ENCODE data around the gene TRIP12.

The TRIP12 gene

DNA sequence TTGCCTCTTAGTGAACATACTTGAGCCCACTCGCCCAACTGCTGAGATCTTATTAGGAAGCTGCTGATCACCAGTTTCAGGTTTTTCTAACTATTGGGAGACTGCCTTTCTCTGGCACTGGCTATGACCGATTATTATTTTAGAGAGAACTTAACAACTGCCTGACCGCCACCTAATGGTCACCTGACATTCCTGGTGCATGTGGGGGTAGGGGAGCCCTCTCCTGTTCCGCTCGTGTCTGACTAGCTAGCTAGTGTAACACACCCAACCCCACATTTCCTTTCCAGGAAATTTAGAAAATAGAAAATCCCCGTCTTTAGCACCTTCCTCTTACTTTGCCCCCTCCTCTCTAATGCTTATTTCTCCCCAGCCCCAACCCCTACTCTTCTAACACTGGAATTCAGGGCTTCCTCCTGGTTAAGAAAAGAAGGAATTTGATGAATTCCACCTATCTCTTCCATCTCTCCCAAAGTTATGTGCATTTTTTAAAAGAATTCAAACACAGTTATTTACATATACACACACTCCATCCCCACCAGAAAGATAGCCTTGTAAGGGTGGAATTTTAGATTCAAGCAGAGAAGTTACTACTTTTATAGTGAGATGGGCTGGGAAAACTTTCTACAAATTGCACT is 188.1 kb downstream of the TRIP12 start:
- POLR2A ChIA-PET = no interaction called here
- no peak for DNase-seq (ENCODE audit: extremely low spot score)
- TF ChIP-seq, protein P1, sequence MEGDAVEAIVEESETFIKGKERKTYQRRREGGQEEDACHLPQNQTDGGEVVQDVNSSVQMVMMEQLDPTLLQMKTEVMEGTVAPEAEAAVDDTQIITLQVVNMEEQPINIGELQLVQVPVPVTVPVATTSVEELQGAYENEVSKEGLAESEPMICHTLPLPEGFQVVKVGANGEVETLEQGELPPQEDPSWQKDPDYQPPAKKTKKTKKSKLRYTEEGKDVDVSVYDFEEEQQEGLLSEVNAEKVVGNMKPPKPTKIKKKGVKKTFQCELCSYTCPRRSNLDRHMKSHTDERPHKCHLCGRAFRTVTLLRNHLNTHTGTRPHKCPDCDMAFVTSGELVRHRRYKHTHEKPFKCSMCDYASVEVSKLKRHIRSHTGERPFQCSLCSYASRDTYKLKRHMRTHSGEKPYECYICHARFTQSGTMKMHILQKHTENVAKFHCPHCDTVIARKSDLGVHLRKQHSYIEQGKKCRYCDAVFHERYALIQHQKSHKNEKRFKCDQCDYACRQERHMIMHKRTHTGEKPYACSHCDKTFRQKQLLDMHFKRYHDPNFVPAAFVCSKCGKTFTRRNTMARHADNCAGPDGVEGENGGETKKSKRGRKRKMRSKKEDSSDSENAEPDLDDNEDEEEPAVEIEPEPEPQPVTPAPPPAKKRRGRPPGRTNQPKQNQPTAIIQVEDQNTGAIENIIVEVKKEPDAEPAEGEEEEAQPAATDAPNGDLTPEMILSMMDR (IDR thresholded peaks at IDR 0.05; ENCODE audit: control extremely low read depth, extremely low read depth, low read depth, missing control alignments) = no peak
- CTCF ChIA-PET = no interaction called here

DNA sequence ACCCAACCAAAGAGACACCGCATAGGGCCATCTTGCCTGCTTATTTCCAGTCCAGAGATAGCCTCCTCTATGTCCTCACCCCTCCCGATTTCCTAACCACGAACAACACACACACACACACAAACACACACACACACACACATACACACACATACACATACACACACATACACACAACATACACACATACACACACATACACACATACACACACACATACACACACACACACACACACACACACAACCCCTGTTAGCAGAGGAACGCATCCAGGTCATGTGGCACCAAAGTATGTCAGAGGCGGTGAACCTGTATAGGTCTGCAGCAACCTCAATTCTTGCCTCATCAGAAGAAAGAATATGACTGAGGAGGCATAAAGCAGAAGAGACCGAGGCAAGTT is 188.9 kb downstream of the TRIP12 start:
- CTCF ChIA-PET = no interaction called here
- no peak for DNase-seq (ENCODE audit: extremely low spot score)
- POLR2A ChIA-PET = no interaction called here
- TF ChIP-seq, protein P1 (IDR thresholded peaks at IDR 0.05; ENCODE audit: control extremely low read depth, extremely low read depth, low read depth, missing control alignments) = no peak

DNA sequence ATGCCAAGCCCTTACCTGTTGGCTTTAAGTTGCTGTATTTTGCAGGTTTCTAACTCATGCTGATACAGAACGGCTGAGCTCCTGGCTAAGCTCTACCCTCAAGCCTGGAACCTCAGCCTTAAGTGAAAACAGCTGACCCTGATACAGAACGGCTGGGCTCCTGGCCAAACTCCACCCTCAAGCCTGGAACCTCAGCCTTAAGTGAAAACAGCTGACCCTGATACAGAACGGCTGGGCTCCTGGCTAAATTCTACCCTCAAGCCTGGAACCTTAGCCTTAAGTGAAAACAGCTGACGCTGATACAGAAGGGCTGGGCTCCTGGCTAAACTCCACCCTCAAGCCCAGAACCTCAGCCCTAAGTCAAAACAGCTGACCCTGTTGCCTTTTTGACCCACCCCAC is 189.9 kb downstream of the TRIP12 start:
- ChIA-PET POLR2A (no interaction called here), CTCF (interaction anchor here (0.8 kb wide), 1 partner anchor 14 kb away, joined by 3 read pairs; no protein-coding TSS in a partner anchor)
- TF ChIP-seq, protein P1 (IDR thresholded peaks at IDR 0.05; ENCODE audit: control extremely low read depth, extremely low read depth, low read depth, missing control alignments) = no peak
- DNase-seq (ENCODE audit: extremely low spot score) = no peak

DNA sequence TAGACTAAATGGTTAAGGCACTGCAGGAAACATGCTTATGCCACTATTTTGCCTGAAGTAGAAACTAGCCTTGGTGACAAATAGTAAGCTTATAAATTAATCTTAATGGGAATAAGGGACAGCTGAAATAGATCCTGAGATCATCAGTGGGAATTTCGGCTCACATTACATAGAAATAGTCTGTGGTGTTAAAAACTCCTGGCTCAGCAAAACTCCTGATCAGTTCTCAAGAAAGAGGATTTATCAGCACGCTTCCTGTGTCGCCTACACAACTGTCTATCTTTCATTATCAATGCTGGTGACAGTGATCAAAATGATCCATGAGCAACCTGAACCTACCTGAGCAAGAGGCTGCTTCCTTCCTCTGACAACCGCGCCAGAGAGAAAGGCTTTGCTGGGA is 190.4 kb downstream of the TRIP12 start:
- no peak for DNase-seq (ENCODE audit: extremely low spot score)
- POLR2A ChIA-PET = no interaction called here
- TF ChIP-seq, protein P1 (IDR thresholded peaks at IDR 0.05; ENCODE audit: control extremely low read depth, extremely low read depth, low read depth, missing control alignments) = no peak
- CTCF ChIA-PET = no interaction called here

DNA sequence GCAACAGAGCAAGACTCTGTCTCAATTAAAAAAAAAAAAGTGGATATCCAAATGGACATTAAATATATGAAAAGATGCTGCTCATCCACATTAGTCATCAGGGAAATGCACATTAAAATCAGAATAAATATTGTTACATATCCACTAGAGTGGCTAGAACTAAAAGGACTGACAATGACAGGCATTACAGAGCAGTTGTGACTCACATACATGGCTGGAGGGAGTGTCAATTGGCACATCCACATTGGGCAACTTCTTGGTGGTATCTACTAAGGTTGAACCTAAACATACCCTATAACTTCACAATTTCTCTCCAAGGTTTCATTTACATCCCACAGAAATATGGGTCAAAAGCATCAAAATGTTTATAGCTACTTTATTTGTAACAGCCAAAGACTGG is 193.4 kb downstream of the TRIP12 start:
- POLR2A ChIA-PET = no interaction called here
- CTCF ChIA-PET = no interaction called here
- TF ChIP-seq, protein P1 (IDR thresholded peaks at IDR 0.05; ENCODE audit: control extremely low read depth, extremely low read depth, low read depth, missing control alignments) = no peak
- DNase-seq (ENCODE audit: extremely low spot score) = no peak

DNA sequence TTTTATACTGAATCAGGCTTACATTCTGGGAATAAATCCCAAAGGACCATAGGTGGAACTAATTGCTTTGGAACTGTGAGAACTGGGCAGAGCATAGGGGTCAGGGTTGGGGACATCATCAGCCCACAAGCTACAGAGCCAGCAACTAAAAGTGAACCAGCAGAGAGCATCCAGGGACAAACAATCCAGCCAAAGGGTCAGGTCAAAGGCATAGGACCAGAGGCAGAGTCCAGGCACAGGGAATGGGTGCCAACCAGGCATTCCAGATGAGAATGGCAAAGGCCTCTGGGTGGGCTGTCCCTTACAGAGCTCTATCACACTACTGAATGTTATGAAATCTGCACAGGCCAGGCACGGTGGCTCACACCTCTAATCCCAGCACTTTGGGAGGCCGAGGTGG is 195.2 kb downstream of the TRIP12 start:
- TF ChIP-seq, protein P1 (IDR thresholded peaks at IDR 0.05; ENCODE audit: control extremely low read depth, extremely low read depth, low read depth, missing control alignments) = no peak
- CTCF ChIA-PET = no interaction called here
- DNase-seq (ENCODE audit: extremely low spot score) = no peak
- POLR2A ChIA-PET = no interaction called here

Measured in GM10248 (cell line).